ENCODE measurements around the gene ZFAND3. TPM values are rescaled to one million over a fixed set of nuclear protein-coding genes. Genes with fewer than 3 reads are reported as not detected.

ZFAND3 gene
- total RNA-seq, 1 experiment from 2014 or later, result 47.2 TPM

DNA sequence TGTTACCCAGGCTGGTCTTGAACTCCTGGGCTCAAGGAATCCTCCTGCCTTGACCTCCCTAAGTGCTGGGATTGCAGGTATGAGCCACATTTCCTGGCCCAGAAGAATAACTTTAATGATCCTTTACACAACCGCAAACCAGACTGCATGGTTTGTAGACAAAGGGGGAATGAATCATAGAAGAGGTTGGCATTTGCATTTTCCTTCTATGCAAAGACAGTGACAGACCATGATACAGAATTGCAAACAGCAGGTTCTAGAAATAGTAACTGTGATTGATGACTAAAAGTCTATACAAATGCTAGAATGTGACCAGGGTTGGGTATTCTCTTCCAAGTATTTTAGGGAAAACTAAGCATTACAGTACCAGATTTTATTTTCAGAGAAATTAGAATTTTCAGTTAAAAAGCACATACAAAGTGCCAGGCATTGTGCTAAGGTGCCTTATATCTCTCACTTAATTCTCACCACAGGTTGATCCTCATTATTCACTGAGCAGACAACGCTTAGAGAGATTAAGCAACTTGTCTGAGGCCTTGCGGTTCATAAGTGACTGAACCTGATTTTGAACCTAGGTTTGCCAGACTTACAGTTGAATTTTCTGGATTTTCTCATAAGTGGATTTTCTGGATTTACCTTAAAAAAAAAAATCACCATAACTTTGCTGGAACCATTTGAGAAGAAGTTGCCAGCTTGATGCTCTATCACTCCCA is 146.6 kb downstream of the ZFAND3 start:
- RAD21 ChIA-PET (ENCODE audit: low non-redundant PET in 1 of 2, low total read pairs in 2 of 2, uncharacterized antibody in 2 of 2, unreplicated experiment in 2 of 2), result no interaction called here
- DNase-seq (ENCODE audit: low read depth, low spot score), result no peak

More for the DNA sequence above, 146.6 kb downstream of the ZFAND3 start:
- H2AFZ ChIP-seq (ENCODE audit: low read depth, low read length, poor library complexity, severe bottlenecking), result no peak overlapping the region
- H3K4me3 ChIP-seq (replicated peaks in 1 of 2; ENCODE audit: low read depth in 1 of 2, low read length in 2 of 2), result no peak overlapping the region
- ATAC-seq, result no peak
- no peak overlapping the region for H3K9ac ChIP-seq (ENCODE audit: low read length)
- intact Hi-C loops (cut with micrococcal nuclease), result no loop called here
- no peaks in the 10 kb centered on the region for H3K27me3 ChIP-seq (ENCODE audit: insufficient read depth, low read length)
- H3K36me3 ChIP-seq (ENCODE audit: control insufficient read depth in 1 of 2, insufficient read depth in 2 of 2, low read length in 2 of 2), result no peaks in the 10 kb centered on the region
- no peak overlapping the region for H3K4me2 ChIP-seq (ENCODE audit: low read length)
- peaks cover 18% of the 10 kb centered on the region; the same call in 1 of the 2 replicates for H3K79me2 ChIP-seq (ENCODE audit: insufficient read depth, low read length)
- BruUV-seq (replicated peaks), result no TSS peak
- H4K20me1 ChIP-seq (ENCODE audit: insufficient read depth), result no peaks in the 10 kb centered on the region
- H3K4me1 ChIP-seq (ENCODE audit: control insufficient read depth in 1 of 2, insufficient read depth in 2 of 2, low read length in 2 of 2), result no peaks in the 10 kb centered on the region
- no peak overlapping the region for H3K27ac ChIP-seq (ENCODE audit: low read depth, low read length)
- ChIA-PET POLR2A (no interaction called here), CTCF (no interaction called here)
- TF ChIP-seq EZH2phosphoT487 (IDR thresholded peaks at IDR 0.05; ENCODE audit: borderline replicate concordance) (no peak), SP1 (IDR thresholded peaks at IDR 0.05; ENCODE audit: low read depth) (no peak), ELF1 (IDR thresholded peaks at IDR 0.05; ENCODE audit: borderline replicate concordance, low read depth) (no peak), JUND (IDR thresholded peaks at IDR 0.05) (no peak), YY1 (IDR thresholded peaks at IDR 0.05; ENCODE audit: extremely low read depth, insufficient replicate concordance, low read depth, low read length) (no peak), CEBPB (IDR thresholded peaks at IDR 0.05; ENCODE audit: low read depth) (no peak), EGR1 (IDR thresholded peaks at IDR 0.05; ENCODE audit: low read depth) (no peak), POLR2AphosphoS5 (IDR thresholded peaks at IDR 0.05; ENCODE audit: low read depth, low read length) (no peak), FOSL1 (IDR thresholded peaks at IDR 0.05; ENCODE audit: low read depth) (no peak), RAD21 (IDR thresholded peaks at IDR 0.05; ENCODE audit: low read depth) (no peak), TCF7L2 (IDR thresholded peaks at IDR 0.05; ENCODE audit: borderline replicate concordance, extremely low read depth, insufficient read depth, insufficient read length) (no peak), EZH2 (IDR thresholded peaks at IDR 0.05) (no peak), ZFX (IDR thresholded peaks at IDR 0.05) (no peak), CBX3 (IDR thresholded peaks at IDR 0.05; ENCODE audit: low read depth) (no peak), SIN3A (IDR thresholded peaks at IDR 0.05; ENCODE audit: low read depth) (no peak)
- TF ChIP-seq, protein P1, sequence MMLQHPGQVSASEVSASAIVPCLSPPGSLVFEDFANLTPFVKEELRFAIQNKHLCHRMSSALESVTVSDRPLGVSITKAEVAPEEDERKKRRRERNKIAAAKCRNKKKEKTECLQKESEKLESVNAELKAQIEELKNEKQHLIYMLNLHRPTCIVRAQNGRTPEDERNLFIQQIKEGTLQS (IDR thresholded peaks at IDR 0.05), result no peak
- TF ChIP-seq, protein P2, sequence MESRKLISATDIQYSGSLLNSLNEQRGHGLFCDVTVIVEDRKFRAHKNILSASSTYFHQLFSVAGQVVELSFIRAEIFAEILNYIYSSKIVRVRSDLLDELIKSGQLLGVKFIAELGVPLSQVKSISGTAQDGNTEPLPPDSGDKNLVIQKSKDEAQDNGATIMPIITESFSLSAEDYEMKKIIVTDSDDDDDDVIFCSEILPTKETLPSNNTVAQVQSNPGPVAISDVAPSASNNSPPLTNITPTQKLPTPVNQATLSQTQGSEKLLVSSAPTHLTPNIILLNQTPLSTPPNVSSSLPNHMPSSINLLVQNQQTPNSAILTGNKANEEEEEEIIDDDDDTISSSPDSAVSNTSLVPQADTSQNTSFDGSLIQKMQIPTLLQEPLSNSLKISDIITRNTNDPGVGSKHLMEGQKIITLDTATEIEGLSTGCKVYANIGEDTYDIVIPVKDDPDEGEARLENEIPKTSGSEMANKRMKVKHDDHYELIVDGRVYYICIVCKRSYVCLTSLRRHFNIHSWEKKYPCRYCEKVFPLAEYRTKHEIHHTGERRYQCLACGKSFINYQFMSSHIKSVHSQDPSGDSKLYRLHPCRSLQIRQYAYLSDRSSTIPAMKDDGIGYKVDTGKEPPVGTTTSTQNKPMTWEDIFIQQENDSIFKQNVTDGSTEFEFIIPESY (IDR thresholded peaks at IDR 0.05; ENCODE audit: extremely low read depth, insufficient replicate concordance, low read length), result no peak
- TF ChIP-seq, protein P3, sequence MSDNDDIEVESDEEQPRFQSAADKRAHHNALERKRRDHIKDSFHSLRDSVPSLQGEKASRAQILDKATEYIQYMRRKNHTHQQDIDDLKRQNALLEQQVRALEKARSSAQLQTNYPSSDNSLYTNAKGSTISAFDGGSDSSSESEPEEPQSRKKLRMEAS (IDR thresholded peaks at IDR 0.05), result no peak
- TF ChIP-seq, protein P4, sequence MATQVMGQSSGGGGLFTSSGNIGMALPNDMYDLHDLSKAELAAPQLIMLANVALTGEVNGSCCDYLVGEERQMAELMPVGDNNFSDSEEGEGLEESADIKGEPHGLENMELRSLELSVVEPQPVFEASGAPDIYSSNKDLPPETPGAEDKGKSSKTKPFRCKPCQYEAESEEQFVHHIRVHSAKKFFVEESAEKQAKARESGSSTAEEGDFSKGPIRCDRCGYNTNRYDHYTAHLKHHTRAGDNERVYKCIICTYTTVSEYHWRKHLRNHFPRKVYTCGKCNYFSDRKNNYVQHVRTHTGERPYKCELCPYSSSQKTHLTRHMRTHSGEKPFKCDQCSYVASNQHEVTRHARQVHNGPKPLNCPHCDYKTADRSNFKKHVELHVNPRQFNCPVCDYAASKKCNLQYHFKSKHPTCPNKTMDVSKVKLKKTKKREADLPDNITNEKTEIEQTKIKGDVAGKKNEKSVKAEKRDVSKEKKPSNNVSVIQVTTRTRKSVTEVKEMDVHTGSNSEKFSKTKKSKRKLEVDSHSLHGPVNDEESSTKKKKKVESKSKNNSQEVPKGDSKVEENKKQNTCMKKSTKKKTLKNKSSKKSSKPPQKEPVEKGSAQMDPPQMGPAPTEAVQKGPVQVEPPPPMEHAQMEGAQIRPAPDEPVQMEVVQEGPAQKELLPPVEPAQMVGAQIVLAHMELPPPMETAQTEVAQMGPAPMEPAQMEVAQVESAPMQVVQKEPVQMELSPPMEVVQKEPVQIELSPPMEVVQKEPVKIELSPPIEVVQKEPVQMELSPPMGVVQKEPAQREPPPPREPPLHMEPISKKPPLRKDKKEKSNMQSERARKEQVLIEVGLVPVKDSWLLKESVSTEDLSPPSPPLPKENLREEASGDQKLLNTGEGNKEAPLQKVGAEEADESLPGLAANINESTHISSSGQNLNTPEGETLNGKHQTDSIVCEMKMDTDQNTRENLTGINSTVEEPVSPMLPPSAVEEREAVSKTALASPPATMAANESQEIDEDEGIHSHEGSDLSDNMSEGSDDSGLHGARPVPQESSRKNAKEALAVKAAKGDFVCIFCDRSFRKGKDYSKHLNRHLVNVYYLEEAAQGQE (IDR thresholded peaks at IDR 0.05; ENCODE audit: low read depth), result no peak
- no peaks in the 10 kb centered on the region for H3K9me2 ChIP-seq (ENCODE audit: insufficient read depth)
- H3K9me3 ChIP-seq (ENCODE audit: control insufficient read depth in 1 of 2, insufficient read depth in 1 of 2, low read depth in 1 of 2, low read length in 2 of 2), result no peaks in the 10 kb centered on the region
